LNCaP clone FGC (cell line): ENCODE measurements around the gene SERPINC1.

ENCODE experiments used
- DNase-seq: peaks from one replicate; pipeline ENCODE4 v3.0.0-alpha.2; 2011; ENCODE audit warnings: low read depth
- H3K4me3 ChIP-seq: 2 replicates; pipeline ENCODE4 v1.5.1; 2011; ENCODE audit warnings: mild to moderate bottlenecking, low read depth, low read length, control low read depth
- TF ChIP-seq, protein P1 (sequence below): IDR thresholded peaks from 2 replicates; pipeline ENCODE4 v1.5.1; 2012; ENCODE audit warnings: mild to moderate bottlenecking; ENCODE audit not compliant: control insufficient read depth, insufficient read depth; ENCODE audit errors: extremely low read depth

The SERPINC1 gene

DNA sequence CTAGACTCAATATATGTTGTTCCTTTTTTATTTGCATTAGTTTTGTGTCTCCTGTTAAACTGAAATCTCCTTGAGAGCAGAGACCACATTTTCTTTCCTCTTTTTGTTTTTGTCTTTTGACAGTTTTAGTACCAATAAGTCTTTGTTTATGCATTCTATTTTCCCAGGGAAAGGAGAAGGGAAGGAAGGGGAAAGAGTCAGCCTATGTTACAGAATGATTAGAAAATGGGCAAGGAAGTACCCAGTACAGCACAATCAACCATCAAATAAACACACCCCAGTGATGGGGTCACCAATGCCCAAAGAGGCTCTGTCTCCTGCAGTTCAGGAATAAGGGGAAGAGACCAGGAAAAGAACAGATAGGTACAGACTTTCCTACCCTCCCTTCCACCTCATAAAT is 38.9 kb downstream of the SERPINC1 start:
- DNase-seq = no peak
- TF ChIP-seq, protein P1, sequence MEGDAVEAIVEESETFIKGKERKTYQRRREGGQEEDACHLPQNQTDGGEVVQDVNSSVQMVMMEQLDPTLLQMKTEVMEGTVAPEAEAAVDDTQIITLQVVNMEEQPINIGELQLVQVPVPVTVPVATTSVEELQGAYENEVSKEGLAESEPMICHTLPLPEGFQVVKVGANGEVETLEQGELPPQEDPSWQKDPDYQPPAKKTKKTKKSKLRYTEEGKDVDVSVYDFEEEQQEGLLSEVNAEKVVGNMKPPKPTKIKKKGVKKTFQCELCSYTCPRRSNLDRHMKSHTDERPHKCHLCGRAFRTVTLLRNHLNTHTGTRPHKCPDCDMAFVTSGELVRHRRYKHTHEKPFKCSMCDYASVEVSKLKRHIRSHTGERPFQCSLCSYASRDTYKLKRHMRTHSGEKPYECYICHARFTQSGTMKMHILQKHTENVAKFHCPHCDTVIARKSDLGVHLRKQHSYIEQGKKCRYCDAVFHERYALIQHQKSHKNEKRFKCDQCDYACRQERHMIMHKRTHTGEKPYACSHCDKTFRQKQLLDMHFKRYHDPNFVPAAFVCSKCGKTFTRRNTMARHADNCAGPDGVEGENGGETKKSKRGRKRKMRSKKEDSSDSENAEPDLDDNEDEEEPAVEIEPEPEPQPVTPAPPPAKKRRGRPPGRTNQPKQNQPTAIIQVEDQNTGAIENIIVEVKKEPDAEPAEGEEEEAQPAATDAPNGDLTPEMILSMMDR = no peak

GRCh38 chr1:173876732-173877131 is 40.4 kb downstream of the SERPINC1 start:
- TF ChIP-seq, protein P1 = no peak
- DNase-seq = peak; percentile 64
- H3K4me3 ChIP-seq = no peak overlapping the region; the same call in 1 of the 2 replicates

More for the DNA sequence above, 38.9 kb downstream of the SERPINC1 start:
- H3K4me3 ChIP-seq = no peak overlapping the region

DNA sequence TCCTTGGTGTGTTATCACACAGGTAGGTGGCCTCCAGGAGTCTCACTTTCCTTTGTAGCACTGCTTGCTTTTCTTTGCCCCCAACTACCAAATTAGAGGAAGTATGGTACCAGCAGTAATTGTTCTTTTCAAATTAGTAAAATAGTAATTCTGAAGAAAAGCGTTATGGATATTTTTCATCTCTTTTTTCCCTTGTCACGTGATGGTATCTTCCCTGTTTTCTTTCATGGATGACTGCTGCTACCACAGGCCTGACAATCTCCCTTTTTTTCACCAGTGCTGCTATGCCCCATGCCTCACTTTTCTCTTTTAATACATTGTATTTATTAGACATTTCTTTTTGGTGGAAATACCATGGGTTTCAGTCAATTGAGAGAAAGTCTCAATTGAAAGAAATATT is 45.6 kb downstream of the SERPINC1 start:
- TF ChIP-seq, protein P1 = no peak
- DNase-seq = no peak
- no peak overlapping the region for H3K4me3 ChIP-seq

- TF ChIP-seq, protein P1 = no peak
- H3K4me3 ChIP-seq = no peak overlapping the region
- no peak for DNase-seq
These were observed 46.0 kb downstream of the SERPINC1 start for GRCh38 chr1:173871091-173871490.

DNA sequence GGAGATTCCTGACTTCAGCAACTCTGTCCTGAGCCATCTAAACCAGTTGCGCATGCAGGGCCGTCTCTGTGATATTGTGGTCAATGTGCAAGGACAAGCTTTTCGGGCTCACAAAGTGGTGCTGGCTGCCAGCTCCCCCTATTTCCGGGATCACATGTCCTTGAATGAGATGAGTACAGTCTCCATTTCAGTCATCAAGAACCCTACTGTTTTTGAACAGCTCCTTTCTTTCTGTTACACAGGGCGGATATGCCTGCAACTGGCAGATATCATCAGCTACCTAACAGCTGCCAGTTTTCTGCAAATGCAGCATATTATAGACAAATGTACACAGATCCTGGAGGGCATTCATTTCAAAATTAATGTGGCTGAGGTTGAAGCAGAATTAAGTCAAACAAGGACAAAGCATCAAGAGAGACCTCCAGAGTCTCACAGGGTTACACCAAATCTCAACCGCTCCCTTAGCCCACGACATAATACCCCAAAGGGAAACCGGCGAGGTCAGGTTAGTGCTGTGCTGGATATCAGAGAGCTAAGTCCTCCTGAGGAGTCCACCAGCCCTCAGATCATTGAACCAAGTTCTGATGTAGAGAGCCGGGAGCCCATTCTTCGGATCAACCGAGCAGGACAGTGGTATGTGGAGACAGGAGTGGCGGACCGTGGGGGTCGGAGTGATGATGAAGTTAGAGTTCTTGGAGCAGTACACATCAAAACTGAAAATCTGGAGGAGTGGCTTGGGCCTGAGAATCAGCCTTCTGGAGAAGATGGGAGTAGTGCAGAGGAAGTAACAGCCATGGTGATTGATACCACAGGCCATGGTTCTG is 46.7 kb downstream of the SERPINC1 start:
- no peak for DNase-seq
- TF ChIP-seq, protein P1 = no peak
- peak overlapping the region; percentile 92; the same call in 1 of the 2 replicates for H3K4me3 ChIP-seq

- TF ChIP-seq, protein P1 = no peak
These were observed 48.1 kb downstream of the SERPINC1 start for GRCh38 chr1:173869021-173869359.

GRCh38 chr1:173868266-173869020 is 48.7 kb downstream of the SERPINC1 start, which contains the start of gene ZBTB37:
Gene ZBTB37, plus strand, starts transcription at chr1:173868380. Its CDS starts 1,846 bp downstream, at chr1:173870226.
- peak; percentile 62 for DNase-seq
- TF ChIP-seq, protein P1 = 0 out of 2 replicates have a peak, but pooled peaks have one; percentile 14
- peak within 1 kb of the TSS; percentile 92 for H3K4me3 ChIP-seq

More at GRCh38 chr1:173869021-173869359, 48.1 kb downstream of the SERPINC1 start:
- peak; percentile 98 for DNase-seq
- peak overlapping the region; percentile 92 for H3K4me3 ChIP-seq
